ENCODE measurements around the gene HHLA2. TPM values are rescaled to one million over a fixed set of nuclear protein-coding genes. Genes with fewer than 3 reads are reported as not detected.

The HHLA2 gene
- total and polyA plus RNA-seq, 2 of the 8 experiments (the other 6 are each of a cell fraction or from before 2014, with no cell fraction given), result not detected

DNA sequence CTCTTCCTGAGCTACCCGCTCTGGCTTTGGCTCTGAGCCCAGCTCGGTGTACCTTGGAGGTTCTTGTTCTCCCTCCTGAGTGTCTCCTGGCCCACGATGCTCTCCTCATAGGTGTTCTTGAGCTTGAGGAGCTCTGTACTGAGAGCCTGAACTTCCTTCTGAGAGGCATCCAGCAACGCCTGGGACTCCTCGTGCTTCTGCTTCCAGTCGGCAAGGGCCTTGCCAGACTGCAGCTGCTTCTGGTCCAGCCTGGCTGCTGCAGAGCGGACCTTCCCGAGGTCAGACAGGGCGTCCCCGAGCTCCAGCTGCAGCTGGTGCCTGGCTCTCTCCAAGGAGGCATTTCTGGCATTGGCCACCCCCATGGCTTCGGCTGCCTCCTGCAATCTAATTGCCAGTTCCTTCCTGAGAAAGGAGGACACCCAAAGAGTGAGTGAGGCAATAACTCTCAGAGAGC is 114.2 kb downstream of the HHLA2 start:
- H4K20me1 ChIP-seq (replicated peaks in 1 of 2; ENCODE audit: control insufficient read depth in 1 of 2, insufficient read depth in 2 of 2, low read length in 2 of 2), result no peaks in the 10 kb centered on the region
- no peak overlapping the region for H3K14ac ChIP-seq (ENCODE audit: insufficient read length)
- H4K8ac ChIP-seq (ENCODE audit: extremely low read depth, insufficient read depth, low read length), result no peak overlapping the region
- no peak overlapping the region for H2BK12ac ChIP-seq (ENCODE audit: low read depth, low read length)
- CTCF ChIA-PET (ENCODE audit: partially characterized antibody), result interaction anchor here (0.6 to 1.3 kb wide), 3 partner anchors 28 to 141 kb away, joined by 3 to 4 read pairs (median 3); no protein-coding TSS in a partner anchor
- H3K79me2 ChIP-seq (ENCODE audit: control insufficient read depth in 1 of 2, insufficient read depth in 2 of 2, low read length in 2 of 2), result no peaks in the 10 kb centered on the region
- H3K27me3 ChIP-seq (replicated peaks in 1 of 4; ENCODE audit: control insufficient read depth in 3 of 4, extremely low read depth in 1 of 4, insufficient read depth in 3 of 4, low read length in 3 of 4), result no peaks in the 10 kb centered on the region
- no peak overlapping the region for H2BK120ac ChIP-seq (replicated peaks; ENCODE audit: low read depth, low read length)
- no peak overlapping the region for H2BK15ac ChIP-seq (ENCODE audit: low read length)
- no peak overlapping the region for H3K23ac ChIP-seq (ENCODE audit: insufficient read length)
- no peak overlapping the region for H3K4me3 ChIP-seq (ENCODE audit: extremely low read depth in 1 of 4, insufficient read depth in 2 of 4, low read depth in 3 of 4, low read length in 4 of 4)
- no peak overlapping the region for H3K4ac ChIP-seq (replicated peaks; ENCODE audit: insufficient read length, low read depth, low read length)
- H3K27ac ChIP-seq (ENCODE audit: low read depth, low read length), result no peak overlapping the region
- H3K4me1 ChIP-seq (replicated peaks in 1 of 4; ENCODE audit: control insufficient read depth in 3 of 4, insufficient read depth in 4 of 4, low read length in 3 of 4), result peaks cover 0 to 1% (median 0%) of the 10 kb centered on the region in 4 experiments; a peak in 1 of 7 replicates
- H4K91ac ChIP-seq (replicated peaks; ENCODE audit: insufficient read length, low read length), result no peak overlapping the region
- H3K79me1 ChIP-seq (ENCODE audit: low read depth, low read length), result no peaks in the 10 kb centered on the region
- H3K9ac ChIP-seq (replicated peaks in 1 of 4; ENCODE audit: extremely low read depth in 1 of 4, low read depth in 3 of 4, low read length in 3 of 4), result no peak overlapping the region
- H3K18ac ChIP-seq (ENCODE audit: extremely low read depth, low read length), result no peak overlapping the region
- no peak overlapping the region for H2BK20ac ChIP-seq (ENCODE audit: low read length)
- no peak overlapping the region for H3K56ac ChIP-seq (replicated peaks; ENCODE audit: insufficient read length, low read depth, low read length)
- WGBS, 2 experiments (ENCODE audit: extremely low coverage in 1 of 2, insufficient coverage in 1 of 2, insufficient read length in 1 of 2, insufficient replicate concordance in 2 of 2, low coverage in 1 of 2, low lambda C conversion rate in 2 of 2, missing lambda C conversion rate in 1 of 2), result 91% methylated on average over 11 of the region's 11 CpGs; no CpG with 5 or more reads in 1 of the 2 experiments
- no peak for TF ChIP-seq SIN3A (conservative IDR thresholded peaks at IDR 0.05 in 1 of 2, IDR thresholded peaks at IDR 0.05 in 1 of 2; ENCODE audit: low read depth in 1 of 2, low read length in 2 of 2)
- no peak for TF ChIP-seq JUND (IDR thresholded peaks at IDR 0.05; ENCODE audit: low read length)
- no peak for TF ChIP-seq HDAC6 (IDR thresholded peaks at IDR 0.05; ENCODE audit: low read depth, low read length)
- no peak for TF ChIP-seq KDM5A (IDR thresholded peaks at IDR 0.05; ENCODE audit: low read length)
- no peak for TF ChIP-seq NRF1 (IDR thresholded peaks at IDR 0.05; ENCODE audit: low read depth, low read length)
- no peak overlapping the region for H3K4me2 ChIP-seq (ENCODE audit: insufficient read depth in 1 of 2, low read depth in 2 of 2, low read length in 2 of 2)
- H3K9me3 ChIP-seq (ENCODE audit: insufficient read depth in 2 of 2, low read depth in 1 of 2, low read length in 1 of 2), result peaks cover 0 to 2% of the 10 kb centered on the region in 2 experiments; a peak in 1 of 4 replicates
- H3K23me2 ChIP-seq (ENCODE audit: low read depth, low read length), result no peaks in the 10 kb centered on the region
- no peak for DNase-seq (ENCODE audit: low read depth in 1 of 2, low spot score in 2 of 2)
- H3K36me3 ChIP-seq (ENCODE audit: control insufficient read depth in 2 of 4, insufficient read depth in 4 of 4, low read length in 3 of 4), result no peaks in the 10 kb centered on the region
- POLR2A ChIA-PET (ENCODE audit: partially characterized antibody), result no interaction called here
- no peak overlapping the region for H2BK5ac ChIP-seq (ENCODE audit: low read depth, low read length)
- H4K5ac ChIP-seq (ENCODE audit: insufficient read length, low read depth, low read length), result no peak overlapping the region
- no peak overlapping the region for H2AFZ ChIP-seq (ENCODE audit: low read length)
- H2AK5ac ChIP-seq (ENCODE audit: low read depth, low read length), result no peak overlapping the region
- no peak for FAIRE-seq
